SK-N-MC (cell line): ENCODE data around the gene USP46.

Experiments
- EZH2 ChIP-seq: fragments of 200-600 bp; sonication (generic); IDR thresholded peaks from one replicate; pipeline ENCODE4 v1.6.1; 2017; ENCODE audit warnings: antibody characterized with exemption
- FOXP2 ChIP-seq: optimal IDR thresholded peaks from 2 replicates; pipeline ENCODE3; 2011; ENCODE audit warnings: mild to moderate bottlenecking, moderate library complexity; ENCODE audit not compliant: insufficient read depth; ENCODE audit errors: extremely low read length, control extremely low read depth
- POLR2AphosphoS5 ChIP-seq: IDR thresholded peaks from 2 replicates; pipeline ENCODE4 v1.6.1; 2012; ENCODE audit warnings: mild to moderate bottlenecking, low read depth, low read length, borderline replicate concordance

GRCh38 chr4:52576326-52576725, 82.8 kb downstream of the USP46 start:
- TF ChIP-seq POLR2AphosphoS5 (no peak), EZH2 (no peak), FOXP2 (no peak)
